H9 (cell line): Measurements from ENCODE around the gene ANKRD26. TPM values are rescaled to one million over a fixed set of nuclear protein-coding genes. Genes with fewer than 3 reads are reported as not detected.

Source experiments
- DNase-seq: peaks from one replicate; pipeline ENCODE4 v3.0.0-alpha.2; 2017
- H2AFZ ChIP-seq: one replicate; pipeline ENCODE4 v1.6.1; 2013; ENCODE audit warnings: mild to moderate bottlenecking, low read length, control low read depth, moderate library complexity
- H2AK5ac ChIP-seq: 2 replicates; pipeline ENCODE4 v1.6.1; 2013; ENCODE audit warnings: low read length, control low read depth, mixed read lengths; ENCODE audit not compliant: insufficient read length
- H2BK120ac ChIP-seq: one replicate; pipeline ENCODE4 v1.6.1; 2013; ENCODE audit warnings: low read depth, mild to moderate bottlenecking, low read length, control low read depth, inconsistent platforms; ENCODE audit not compliant: poor library complexity, severe bottlenecking
- H2BK12ac ChIP-seq: 2 replicates; pipeline ENCODE4 v1.6.1; 2013; ENCODE audit warnings: low read length, control low read depth, mixed read lengths, low read depth; ENCODE audit not compliant: insufficient read length
- H2BK15ac ChIP-seq: 2 replicates; pipeline ENCODE4 v1.6.1; 2013; ENCODE audit warnings: low read depth, low read length, control low read depth
- H2BK20ac ChIP-seq: one replicate; pipeline ENCODE4 v1.6.1; 2013; ENCODE audit warnings: low read depth, mild to moderate bottlenecking, low read length, control low read depth, inconsistent platforms; ENCODE audit not compliant: poor library complexity, severe bottlenecking
- H2BK5ac ChIP-seq: 2 replicates; pipeline ENCODE4 v1.6.1; 2013; ENCODE audit warnings: low read length, control low read depth, mixed read lengths; ENCODE audit not compliant: insufficient read length
- H3K14ac ChIP-seq: 2 replicates; pipeline ENCODE4 v1.6.1; 2013; ENCODE audit warnings: low read length, control low read depth; ENCODE audit not compliant: insufficient read depth
- H3K18ac ChIP-seq: 2 replicates; pipeline ENCODE4 v1.6.1; 2013; ENCODE audit warnings: low read depth, mild to moderate bottlenecking, mixed read lengths, low read length, control low read depth; ENCODE audit not compliant: insufficient read length
- H3K23ac ChIP-seq: 2 replicates; pipeline ENCODE4 v1.6.1; 2013; ENCODE audit warnings: low read length, control low read depth, mixed read lengths, low read depth; ENCODE audit not compliant: insufficient read length
- H3K23me2 ChIP-seq: 2 replicates; pipeline ENCODE4 v1.6.1; 2013; ENCODE audit warnings: low read depth, mild to moderate bottlenecking, mixed read lengths, low read length, control low read depth; ENCODE audit not compliant: insufficient read length, poor library complexity, severe bottlenecking
- H3K27ac ChIP-seq: 2 replicates; pipeline ENCODE4 v1.5.1; 2013; ENCODE audit warnings: low read length, control low read depth, mixed read lengths, low read depth; ENCODE audit not compliant: insufficient read length
- H3K27me3 ChIP-seq: 2 replicates; pipeline ENCODE4 v1.6.1; 2013; ENCODE audit warnings: low read length, control low read depth, inconsistent platforms; ENCODE audit not compliant: insufficient read depth
- H3K4ac ChIP-seq: 2 replicates; pipeline ENCODE4 v1.6.1; 2013; ENCODE audit warnings: low read depth, mild to moderate bottlenecking, control low read depth, inconsistent platforms, low read length, moderate library complexity
- H3K4me1 ChIP-seq: 2 replicates; pipeline ENCODE4 v1.6.1; 2013; ENCODE audit warnings: low read length, control low read depth, inconsistent platforms; ENCODE audit not compliant: insufficient read depth
- H3K4me2 ChIP-seq: 2 replicates; pipeline ENCODE4 v1.6.1; 2013; ENCODE audit warnings: low read length, control low read depth, mixed read lengths; ENCODE audit not compliant: insufficient read length, insufficient read depth
- H3K56ac ChIP-seq: 2 replicates; pipeline ENCODE4 v1.6.1; 2013; ENCODE audit warnings: low read depth, mild to moderate bottlenecking, mixed read lengths, low read length, control low read depth; ENCODE audit not compliant: insufficient read length
- H3K79me1 ChIP-seq: 2 replicates; pipeline ENCODE4 v1.6.1; 2013; ENCODE audit warnings: low read depth, mild to moderate bottlenecking, moderate library complexity, low read length, control low read depth, inconsistent platforms; ENCODE audit not compliant: insufficient read depth, poor library complexity, severe bottlenecking
- H3K79me2 ChIP-seq: 2 replicates; pipeline ENCODE4 v1.6.1; 2013; ENCODE audit warnings: low read length, control low read depth, inconsistent platforms; ENCODE audit not compliant: insufficient read depth
- H3K9ac ChIP-seq: 2 replicates; pipeline ENCODE4 v1.6.1; 2013; ENCODE audit warnings: low read length, control low read depth, mixed read lengths; ENCODE audit not compliant: insufficient read length; ENCODE audit errors: extremely low read depth
- H3K9me3 ChIP-seq: one replicate; pipeline ENCODE4 v1.6.1; 2013; ENCODE audit warnings: low read depth, low read length, inconsistent platforms; ENCODE audit not compliant: control insufficient read depth
- H3T11ph ChIP-seq: one replicate; pipeline ENCODE4 v1.6.1; 2013; ENCODE audit warnings: mild to moderate bottlenecking, low read length, control low read depth, inconsistent platforms
- H4K20me1 ChIP-seq: one replicate; pipeline ENCODE4 v1.6.1; 2013; ENCODE audit not compliant: control insufficient read depth, insufficient read length, insufficient read depth
- H4K5ac ChIP-seq: 2 replicates; pipeline ENCODE4 v1.6.1; 2013; ENCODE audit warnings: low read depth, mild to moderate bottlenecking, mixed read lengths, low read length, control low read depth; ENCODE audit not compliant: insufficient read length
- H4K8ac ChIP-seq: replicated peaks from 2 replicates; pipeline ENCODE4 v1.6.1; 2013; ENCODE audit warnings: low read length, control low read depth, mixed read lengths, low read depth; ENCODE audit not compliant: insufficient read length
- H4K91ac ChIP-seq: 2 replicates; pipeline ENCODE4 v1.6.1; 2013; ENCODE audit warnings: low read depth, mild to moderate bottlenecking, moderate library complexity, mixed read lengths, low read length, control low read depth; ENCODE audit not compliant: insufficient read length
- H3K27ac Mint-ChIP-seq, 3 experiments: 2 replicates in 2 of 3; 3 replicates in 1 of 3; pipeline ENCODE4 v1.8.0; 2020 to 2021; ENCODE audit warnings: mixed read lengths in 3 of 3, mild to moderate bottlenecking in 1 of 3, moderate library complexity in 1 of 3
- H3K27me3 Mint-ChIP-seq: 2 replicates; pipeline ENCODE4 v1.8.0; 2021; ENCODE audit warnings: low read depth, mild to moderate bottlenecking, moderate library complexity, mixed read lengths
- H3K36me3 Mint-ChIP-seq, 3 experiments: 2 replicates in 2 of 3; 3 replicates in 1 of 3; pipeline ENCODE4 v1.8.0; 2020 to 2021; ENCODE audit warnings: low read depth in 3 of 3, mixed read lengths in 3 of 3; ENCODE audit not compliant: insufficient read depth in 1 of 3
- H3K4me1 Mint-ChIP-seq, 2 experiments: 2 replicates each; pipeline ENCODE4 v1.8.0; 2020; ENCODE audit warnings: mixed read lengths in 2 of 2
- H3K4me3 Mint-ChIP-seq, 2 experiments: 2 replicates in 1 of 2; 3 replicates in 1 of 2; pipeline ENCODE4 v1.8.0; 2020 to 2021; ENCODE audit warnings: mild to moderate bottlenecking in 2 of 2, mixed read lengths in 2 of 2, moderate library complexity in 1 of 2
- H3K9me3 Mint-ChIP-seq, 2 experiments: 2 replicates in 1 of 2; 3 replicates in 1 of 2; pipeline ENCODE4 v1.8.0; 2020; ENCODE audit warnings: mild to moderate bottlenecking in 2 of 2, mixed read lengths in 2 of 2, moderate library complexity in 1 of 2
- CTCF ChIP-seq: fragments of 200-600 bp; sonication (generic); conservative IDR thresholded peaks from 3 replicates; pipeline ENCODE4 v1.8.0; 2021; ENCODE audit warnings: antibody characterized with exemption, mild to moderate bottlenecking
- WGBS: extraction: QIAGEN DNeasy Blood & Tissue Kit; methylation state at CpG from one replicate; pipeline ENCODE4 v1.1.7; 2013; ENCODE audit warnings: missing lambda C conversion rate, low lambda C conversion rate, mixed read lengths; ENCODE audit not compliant: insufficient read length; ENCODE audit errors: extremely low coverage; 5-methylcytosine and 5-hydroxymethylcytosine counted together
- total RNA-seq: library from RNA; stranded (reverse); gene quantifications from 2 replicates; pipeline ENCODE4 v1.2.1, GENCODE V29; 2021

ANKRD26 gene
- total RNA-seq, 1 experiment from 2014 or later, result 9.4 TPM

- no peak overlapping the region for H4K5ac ChIP-seq
- H3K4me1 Mint-ChIP-seq, result no peaks in the 10 kb centered on the region
- no peak overlapping the region for H3K14ac ChIP-seq
- TF ChIP-seq CTCF, result no peak
- no peak overlapping the region for H2BK120ac ChIP-seq
- WGBS, result no CpG with 5 or more reads among the region's 5 CpGs
- H3K9ac ChIP-seq, result no peak overlapping the region
- no peak overlapping the region for H3T11ph ChIP-seq
- no peaks in the 10 kb centered on the region for H4K20me1 ChIP-seq
- H2BK12ac ChIP-seq, result no peak overlapping the region
- no peaks in the 10 kb centered on the region for H3K9me3 Mint-ChIP-seq
- H3K4me3 Mint-ChIP-seq, result no peak overlapping the region
- H2BK20ac ChIP-seq, result no peak overlapping the region
- no peaks in the 10 kb centered on the region for H3K23me2 ChIP-seq
- H3K23ac ChIP-seq, result no peak overlapping the region
- H3K4me1 ChIP-seq, result no peaks in the 10 kb centered on the region
- no peak overlapping the region for H3K27ac ChIP-seq
- H3K4me2 ChIP-seq, result no peak overlapping the region
- H3K27me3 Mint-ChIP-seq, result no peaks in the 10 kb centered on the region
- no peaks in the 10 kb centered on the region for H3K27me3 ChIP-seq
- no peaks in the 10 kb centered on the region for H3K79me2 ChIP-seq
- H3K4ac ChIP-seq, result no peak overlapping the region
- DNase-seq, result no peak
- H4K8ac ChIP-seq, result no peak overlapping the region
- no peak overlapping the region for H4K91ac ChIP-seq
- H2AFZ ChIP-seq, result no peak overlapping the region
- no peaks in the 10 kb centered on the region for H3K9me3 ChIP-seq
- no peak overlapping the region for H3K56ac ChIP-seq
- H3K36me3 Mint-ChIP-seq, result peaks cover 5 to 42% (median 27%) of the 10 kb centered on the region in 3 experiments; a peak in 6 of 7 replicates
- H3K18ac ChIP-seq, result no peak overlapping the region
- no peak overlapping the region for H2AK5ac ChIP-seq
- peak overlapping the region in 1 of 3 experiments; percentile 32; a peak in 1 of 7 replicates for H3K27ac Mint-ChIP-seq
- no peak overlapping the region for H2BK5ac ChIP-seq
- H3K79me1 ChIP-seq, result no peaks in the 10 kb centered on the region
- no peak overlapping the region for H2BK15ac ChIP-seq
These were observed 11.9 kb downstream of the ANKRD26 start for GRCh38 chr10:27088119-27089044.
